ENCODE measurements around the gene HSF2BP.
"Not testable (repeated sequence)": the region's sequence is repeated elsewhere in the genome, so short reads cannot be mapped to it uniquely, and the experiment has no call there.

The HSF2BP gene

DNA sequence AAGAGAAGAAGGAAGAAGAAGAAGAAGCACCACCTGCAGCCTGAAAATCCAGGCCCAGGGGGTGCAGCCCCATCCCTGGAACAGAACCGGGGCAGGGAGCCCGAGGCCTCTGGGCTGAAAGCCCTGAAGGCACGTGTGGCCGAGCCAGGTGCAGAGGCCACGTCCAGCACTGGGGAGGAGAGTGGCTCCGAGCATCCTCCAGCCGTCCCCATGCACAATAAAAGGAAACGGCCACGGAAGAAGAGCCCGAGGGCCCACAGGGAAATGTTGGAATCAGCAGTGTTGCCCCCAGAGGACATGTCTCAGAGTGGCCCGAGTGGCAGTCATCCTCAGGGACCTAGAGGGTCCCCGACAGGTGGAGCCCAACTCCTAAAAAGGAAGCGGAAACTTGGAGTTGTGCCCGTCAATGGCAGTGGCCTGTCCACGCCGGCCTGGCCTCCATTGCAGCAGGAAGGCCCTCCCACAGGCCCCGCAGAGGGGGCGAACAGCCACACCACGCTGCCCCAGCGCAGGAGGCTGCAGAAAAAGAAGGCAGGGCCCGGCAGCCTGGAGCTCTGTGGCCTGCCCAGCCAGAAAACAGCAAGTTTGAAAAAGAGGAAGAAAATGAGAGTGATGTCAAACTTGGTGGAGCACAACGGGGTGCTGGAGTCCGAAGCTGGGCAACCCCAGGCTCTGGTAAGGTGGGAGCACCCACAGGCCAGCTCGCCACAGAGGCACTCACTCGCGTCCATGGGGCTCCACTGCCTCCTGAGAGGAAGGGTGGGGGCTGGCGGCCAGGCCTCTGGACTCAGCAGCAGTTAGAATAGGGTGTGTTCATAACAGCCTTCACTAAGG is 28.5 kb upstream of the HSF2BP start:
- no peak for DNase-seq

DNA sequence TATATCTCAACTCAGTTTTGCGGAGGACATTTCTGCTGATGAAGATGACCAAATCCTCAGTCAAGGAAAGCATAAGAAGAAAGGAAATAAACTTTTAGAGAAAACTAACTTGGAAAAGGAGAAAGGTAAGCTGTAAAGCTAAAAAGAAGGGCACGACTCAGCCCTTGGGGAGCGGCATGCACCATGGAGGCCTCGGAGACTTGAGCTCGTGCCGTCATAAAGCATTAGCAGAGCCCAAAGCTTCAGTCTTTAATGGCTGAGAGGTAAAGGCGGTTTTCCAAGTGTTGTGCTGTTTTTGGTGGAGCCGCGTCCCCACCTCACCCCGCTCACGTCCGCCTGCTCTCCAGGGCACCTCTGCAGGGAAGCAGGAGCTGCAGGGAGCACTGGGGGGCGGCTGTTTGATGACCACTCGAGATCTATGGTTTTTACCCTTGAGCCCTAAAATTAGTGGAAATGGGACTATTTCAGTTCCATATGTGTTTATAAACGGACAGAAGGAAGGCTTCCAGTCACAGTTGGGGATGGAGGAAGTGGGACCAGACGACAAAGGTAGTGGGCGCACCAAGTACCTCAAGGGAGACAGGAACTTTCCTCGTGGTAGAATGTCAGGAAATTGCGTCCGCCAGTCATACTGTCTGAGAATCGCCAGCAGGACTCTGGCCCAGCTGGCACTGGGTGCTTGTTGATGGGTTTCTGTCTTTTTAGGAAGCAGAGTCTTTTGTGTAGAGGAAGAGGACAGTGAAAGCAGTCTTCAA is 27.7 kb upstream of the HSF2BP start:
- no peak for DNase-seq

DNA sequence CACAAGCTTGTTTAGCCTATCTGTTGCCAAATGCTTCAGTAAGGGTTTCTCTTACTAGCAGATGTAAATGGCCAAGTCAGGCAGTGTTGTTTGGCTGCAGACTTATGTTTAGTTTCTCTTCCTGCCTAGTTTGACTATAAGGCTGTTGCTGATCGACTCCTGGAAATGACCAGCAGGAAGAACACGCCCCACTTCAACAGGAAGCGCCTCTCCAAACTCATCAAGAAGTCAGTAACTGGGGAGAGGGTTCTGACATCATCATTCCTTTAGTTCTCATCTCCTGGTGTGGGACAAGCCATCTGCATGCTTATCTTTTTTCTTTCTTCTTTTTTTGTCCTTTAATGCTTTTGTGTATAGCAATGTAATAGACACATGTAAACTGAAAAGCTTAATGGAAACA is 25.1 kb upstream of the HSF2BP start:
- DNase-seq: no peak

DNA sequence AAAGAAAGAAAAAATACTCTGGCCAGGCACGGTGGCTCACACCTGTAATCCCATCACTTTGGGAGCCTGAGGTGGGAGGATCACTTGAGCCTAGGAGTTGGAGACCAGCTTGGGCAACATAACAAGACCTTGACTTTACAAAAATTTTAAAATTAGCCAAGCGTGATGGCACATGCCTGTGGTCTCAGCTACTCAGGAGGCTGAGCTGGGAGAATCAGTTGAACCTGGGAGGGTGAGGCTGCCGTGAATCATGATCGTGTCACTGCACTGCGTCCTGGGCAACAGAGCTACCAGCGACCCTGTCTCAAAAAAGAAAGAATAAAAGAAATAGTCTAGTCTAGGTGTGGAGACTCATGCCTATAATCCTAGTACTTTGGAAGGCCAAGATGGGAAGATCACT is 22.4 kb upstream of the HSF2BP start:
- no peak for DNase-seq

DNA sequence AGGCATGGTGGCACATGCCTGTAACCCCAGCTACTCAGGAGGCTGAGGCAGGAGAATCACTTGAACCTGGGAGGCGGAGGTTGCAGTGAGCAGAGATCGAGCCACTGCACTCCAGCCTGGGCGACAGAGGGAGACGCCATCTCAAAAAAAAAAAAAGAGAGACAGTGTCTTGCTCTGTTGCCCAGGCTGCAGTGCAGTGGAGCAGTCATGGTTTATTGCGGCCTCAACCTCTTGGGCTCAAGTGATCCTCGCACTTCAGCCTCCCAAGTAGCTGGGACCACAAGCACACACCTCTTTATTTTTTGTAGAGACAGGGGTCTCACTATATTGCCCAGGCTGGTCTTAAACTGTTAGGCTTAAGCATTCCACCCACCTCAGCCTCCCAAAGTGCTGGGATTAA is 21.1 kb upstream of the HSF2BP start:
- not testable (repeated sequence) for DNase-seq

DNA sequence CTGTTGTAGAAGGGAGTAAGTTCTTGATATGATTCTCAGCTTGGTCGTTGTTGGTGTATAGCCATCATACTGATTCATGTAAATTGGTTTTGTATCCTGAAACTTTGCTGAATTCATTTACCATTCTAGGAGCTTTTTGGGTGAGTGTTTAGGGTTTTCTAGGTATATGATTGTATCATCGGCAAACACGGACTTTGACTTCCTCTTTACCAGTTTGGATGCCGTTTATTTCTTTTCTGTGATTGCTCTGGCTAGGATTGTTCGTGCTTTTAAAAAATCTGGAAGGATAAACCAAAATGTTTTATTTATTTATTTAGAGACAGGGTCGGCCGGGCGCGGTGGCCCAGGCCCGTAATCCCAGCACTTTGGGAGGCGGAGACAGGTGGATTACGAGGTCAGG is 20.7 kb upstream of the HSF2BP start:
- no peak for DNase-seq

DNA sequence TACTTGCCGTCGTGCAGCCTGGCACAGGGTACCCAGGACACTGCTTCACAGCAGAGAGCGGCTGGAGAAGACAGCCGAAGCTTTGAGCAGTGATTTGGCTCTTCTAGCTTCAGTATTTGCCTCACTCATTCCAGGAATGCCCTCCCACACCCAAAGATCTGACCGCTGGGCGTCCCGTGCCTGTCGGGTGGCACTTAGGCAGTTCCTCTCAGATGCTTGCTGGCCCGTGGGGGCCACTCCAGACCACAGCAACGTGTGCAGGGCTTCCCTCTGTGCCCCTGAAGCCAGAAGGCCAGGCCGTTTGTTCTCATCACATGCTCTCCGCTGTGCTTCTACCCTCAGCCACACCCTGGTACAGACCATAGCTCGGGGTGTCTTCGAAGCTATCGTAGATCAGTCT is 17.1 kb upstream of the HSF2BP start:
- no peak for DNase-seq

DNA sequence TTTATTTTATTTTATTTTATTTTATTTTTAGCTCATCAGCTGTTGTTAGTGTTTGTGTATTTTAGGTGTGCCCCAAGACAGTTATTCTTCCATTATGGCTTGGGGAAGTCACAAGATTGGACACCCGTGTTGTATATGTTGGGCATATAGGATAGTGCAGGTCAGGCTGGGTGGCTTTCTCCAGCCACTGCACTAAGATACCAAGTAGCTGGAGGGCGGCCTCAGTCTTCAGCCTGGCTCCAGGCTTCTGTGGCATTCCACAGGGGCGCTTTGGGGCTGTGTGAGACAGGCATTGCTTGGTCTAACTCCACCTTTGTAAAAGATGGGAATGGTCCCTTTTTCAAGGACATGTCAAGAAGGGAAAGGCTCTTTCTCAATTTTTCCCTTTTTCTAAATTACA is 16.6 kb upstream of the HSF2BP start:
- DNase-seq: no peak

DNA sequence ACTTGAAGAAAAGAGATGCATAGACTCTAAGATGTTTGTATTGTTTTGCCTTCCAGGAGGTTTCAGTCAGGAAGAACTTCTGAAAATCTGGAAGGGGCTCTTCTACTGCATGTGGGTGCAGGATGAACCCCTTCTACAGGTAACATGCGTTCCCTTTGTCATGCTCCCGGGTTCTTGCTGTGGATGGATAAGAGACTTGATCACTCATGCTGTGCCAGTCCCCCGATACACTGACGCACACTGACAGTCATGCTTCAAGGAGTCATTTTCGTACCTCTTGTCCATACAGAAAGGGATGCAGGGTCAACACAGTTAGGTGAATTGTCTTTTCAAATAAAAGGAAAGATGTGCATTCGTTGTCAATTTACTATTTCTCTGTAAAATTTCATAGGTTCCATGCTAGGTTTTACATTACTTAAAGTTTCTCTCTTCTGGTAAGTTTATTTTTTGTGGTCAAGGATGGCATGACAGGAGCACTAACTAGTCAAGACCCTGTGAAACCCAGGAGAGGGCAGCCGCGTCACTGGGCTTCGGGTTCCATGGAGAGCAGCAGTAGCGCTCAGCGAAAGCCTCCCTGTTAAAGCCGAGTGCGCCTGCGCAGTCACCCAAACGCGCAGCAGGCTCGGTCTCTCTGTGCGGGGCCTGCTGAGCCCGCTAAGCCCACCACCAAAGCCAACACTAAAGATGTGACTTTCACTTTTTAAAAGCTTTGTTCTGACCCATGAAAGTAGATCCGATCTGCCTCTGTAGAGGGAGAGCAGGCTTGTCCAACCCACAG is 10.7 kb upstream of the HSF2BP start:
- DNase-seq: no peak

DNA sequence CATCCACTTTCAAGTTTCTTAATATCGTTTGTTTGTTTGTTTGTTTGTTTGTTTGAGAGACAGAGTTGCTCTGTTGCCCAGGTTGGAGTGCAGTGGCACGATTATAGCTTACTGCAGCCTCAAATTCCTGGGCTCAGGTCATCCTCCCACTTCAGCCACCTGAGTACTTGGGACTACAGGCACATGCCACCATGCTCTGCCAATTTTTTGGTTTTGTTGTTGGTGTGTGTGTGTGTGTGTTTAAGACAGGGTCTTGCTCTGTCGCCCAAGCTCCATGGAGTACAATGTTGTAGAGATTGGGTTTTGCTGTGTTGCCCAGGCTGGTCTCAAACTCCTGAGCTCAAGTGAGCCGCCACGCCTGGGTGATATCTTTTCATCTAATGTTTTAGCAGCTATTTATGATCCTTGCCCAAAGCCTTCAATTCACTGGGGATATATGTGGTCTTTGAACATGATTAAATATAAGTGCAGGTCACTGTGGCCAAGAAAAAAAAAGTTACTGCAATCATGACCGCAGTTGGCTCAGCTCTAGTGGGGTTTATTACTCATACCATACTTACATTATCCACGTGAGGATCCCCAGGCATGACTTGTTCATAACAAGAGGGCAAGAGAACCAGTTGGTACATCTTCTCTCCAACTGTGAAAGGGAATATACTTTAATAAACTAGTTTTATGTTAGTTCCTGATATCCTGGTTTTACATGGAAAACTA is 8.1 kb upstream of the HSF2BP start:
- DNase-seq: no peak

DNA sequence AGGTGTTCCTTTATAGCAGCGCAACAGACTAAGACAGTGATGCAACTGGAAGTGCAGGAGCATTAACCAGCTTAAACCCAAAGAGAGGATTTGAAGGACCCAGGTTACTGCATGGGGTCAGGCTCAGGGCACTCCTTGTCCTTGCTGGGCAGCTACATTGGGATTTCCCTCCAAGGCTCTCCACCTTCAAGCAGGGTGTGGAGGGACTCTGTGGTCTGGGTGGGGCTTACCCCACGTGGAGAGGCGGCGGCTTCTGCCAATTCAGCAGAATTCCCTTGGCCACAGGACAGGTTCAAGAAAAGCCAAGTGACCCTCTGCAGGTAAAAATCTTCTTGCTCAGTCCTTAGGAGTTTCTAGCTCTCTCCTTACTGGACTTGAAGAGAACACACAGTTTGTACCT is 6.6 kb upstream of the HSF2BP start:
- DNase-seq: no peak

DNA sequence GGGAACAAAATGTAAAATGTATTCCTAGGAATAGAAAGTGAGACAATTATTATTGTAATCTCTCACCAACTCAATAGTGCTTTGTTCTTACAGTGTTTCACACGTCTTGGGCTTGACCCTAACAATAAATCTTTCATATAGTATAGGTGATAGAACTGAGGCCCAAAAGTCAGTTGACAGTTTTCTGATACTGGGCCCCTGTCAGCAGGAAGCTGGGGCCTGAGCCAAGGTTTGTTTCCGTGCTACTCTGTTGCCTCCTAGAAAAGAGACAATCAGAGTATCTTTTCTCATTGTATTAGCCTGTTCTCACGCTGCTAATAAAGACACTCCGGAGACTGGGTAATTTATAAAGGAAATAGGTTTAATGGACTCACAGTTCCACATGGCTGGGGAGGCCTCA is 5.1 kb upstream of the HSF2BP start:
- DNase-seq: no peak

DNA sequence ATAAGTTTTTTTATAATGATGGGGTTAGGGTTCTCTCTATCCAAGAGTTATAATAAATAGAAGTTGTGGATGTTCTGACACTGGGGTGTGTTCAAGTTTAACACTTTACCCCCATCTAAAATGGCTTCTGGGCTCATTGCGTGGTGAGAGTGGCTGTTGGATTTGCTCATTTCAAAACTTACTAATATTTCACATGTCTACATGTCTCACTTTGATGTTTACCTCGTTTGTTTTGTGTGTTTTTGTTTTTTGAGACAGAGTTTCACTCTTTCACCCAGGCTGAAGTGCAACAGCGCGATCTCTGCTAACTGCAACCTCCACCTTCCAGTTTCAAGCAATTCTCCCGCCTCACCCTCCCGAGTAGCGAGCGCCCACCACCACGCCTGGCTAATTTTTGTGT is 3.7 kb upstream of the HSF2BP start:
- DNase-seq: no peak

DNA sequence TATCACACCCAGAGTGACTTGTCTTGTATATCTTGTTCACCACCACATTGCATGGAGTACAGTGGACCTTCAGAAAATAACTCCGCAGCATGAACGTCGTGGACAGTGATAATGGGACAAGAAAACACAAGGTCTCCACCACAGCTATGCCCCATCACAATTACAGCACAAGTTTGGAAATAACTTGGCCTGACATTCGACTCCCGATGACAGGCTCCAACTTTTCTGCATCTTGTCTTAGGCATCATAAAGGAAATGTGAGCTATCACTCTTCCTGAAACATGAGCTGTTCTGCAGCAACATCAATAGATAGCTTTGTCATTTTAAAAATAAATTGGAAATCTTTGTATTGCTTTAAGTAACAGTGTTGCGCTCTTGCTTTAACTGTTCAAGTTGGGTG is 3.0 kb upstream of the HSF2BP start:
- no peak for DNase-seq

DNA sequence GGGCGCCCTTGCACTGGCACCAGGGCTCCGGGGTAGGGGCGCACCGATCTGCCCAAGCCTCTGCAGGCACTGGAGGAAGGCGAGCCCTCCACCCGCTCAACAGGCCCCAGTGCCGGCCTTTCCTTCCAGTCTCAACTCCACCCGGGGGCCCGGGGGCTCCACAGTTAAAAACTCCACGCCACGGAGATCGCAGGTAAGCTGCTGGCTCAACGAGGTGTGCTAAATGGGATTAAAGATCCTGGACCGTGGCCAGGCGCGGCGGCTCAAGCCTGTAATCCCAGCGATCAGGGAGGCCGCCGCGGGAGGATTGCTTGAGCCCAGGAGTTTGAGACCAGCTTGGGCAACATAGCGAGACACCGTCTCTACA is 536 bp downstream of the HSF2BP start:
- no peak for DNase-seq

DNA sequence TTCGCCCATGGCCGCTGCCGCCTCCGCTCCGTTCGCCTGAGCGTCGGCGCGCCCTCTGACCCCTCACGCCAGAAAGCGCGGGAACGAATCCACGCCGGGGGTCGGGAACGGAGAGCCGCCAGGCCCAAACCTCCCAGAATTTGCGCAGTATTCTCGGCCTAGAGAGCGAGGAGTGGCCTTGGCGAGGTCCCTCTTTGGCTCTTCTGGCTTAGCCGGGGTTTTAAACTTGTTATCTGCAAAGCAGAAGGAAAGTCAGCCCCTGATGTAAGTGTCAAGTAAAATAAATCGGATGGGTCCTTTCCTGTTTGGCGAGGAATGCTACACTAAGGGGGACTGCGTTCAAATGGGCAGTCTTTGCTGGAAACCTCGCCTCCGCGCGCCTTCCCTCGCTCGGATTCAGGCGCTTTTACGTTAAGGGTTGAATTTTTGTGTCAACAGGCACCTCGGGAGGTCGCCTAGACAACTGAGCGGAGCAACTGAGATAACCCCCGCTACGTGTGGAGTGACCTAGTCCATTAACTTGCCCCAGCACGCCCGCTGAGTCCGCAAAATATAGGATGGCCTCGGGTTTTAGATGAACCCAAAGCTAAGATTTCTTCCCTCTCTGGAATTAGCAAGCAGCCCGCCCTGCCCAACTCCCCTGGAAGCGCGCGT is 1.1 kb downstream of the HSF2BP start:
- DNase-seq: no peak

DNA sequence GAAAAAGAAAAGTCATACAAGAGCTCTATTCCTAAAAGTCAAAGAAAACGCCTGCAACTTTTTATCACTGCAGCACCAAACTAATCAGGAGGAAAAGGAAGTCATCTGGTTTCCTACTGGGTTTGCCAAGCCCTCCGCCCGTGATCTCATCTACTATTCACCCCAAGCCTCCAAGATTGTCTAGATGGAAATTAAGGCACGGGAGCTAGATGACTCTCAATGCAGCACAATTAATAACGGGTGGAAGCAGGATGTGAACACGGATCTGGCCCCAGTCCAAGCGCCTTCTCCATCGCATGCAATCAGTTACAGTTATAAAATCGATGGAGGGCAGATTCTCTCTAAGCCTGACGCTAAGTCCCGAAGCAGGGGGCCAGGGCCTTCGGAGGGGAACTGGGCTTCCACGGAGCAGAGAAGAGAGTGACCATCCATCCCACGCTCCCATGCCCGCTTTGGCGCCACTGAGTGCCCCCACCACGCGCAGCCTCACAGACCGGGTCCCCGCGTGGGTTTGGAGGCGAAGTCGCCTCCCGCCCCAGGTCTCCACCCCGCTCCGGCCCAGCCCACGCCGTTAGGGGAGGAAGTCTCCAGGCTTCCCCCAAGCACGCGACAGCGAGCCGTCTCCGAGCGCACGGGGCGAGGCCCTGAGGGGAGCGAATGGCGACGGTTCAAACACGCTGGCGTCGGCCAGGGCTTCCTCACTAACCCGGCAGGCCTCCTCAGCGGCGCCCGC is 1.8 kb downstream of the HSF2BP start:
- no peak for DNase-seq

DNA sequence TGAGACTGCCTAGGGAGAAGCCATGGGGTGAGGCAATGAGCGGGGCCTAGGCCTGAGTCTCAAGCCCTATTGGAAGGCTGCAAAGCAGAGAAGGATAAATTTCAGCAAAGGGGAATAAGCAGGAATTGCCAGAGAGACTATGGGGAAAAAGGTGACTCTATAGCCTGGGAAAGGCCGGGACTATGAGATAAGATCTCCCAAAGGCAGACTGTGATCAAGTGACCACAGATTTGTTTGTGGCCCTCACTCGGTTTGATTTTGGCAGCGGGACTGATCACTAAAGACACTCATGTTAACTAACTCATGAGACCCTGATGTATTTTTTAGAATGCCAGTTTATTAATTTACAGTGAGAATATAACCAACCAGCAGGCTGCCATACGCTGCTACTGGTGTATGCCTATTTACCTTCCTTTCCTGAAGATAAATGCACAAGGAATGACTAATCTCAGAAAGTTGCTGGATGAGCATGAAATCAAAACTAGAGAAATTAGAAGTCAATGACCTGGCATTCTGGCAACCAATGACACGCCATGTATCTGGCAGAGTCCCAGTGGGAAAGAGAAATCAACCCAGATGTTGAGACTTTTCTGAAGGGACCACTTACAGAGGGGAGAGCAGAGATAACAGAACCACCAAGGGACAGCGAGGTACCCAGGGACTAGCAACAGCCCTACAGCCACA is 4.3 kb downstream of the HSF2BP start:
- DNase-seq: no peak

DNA sequence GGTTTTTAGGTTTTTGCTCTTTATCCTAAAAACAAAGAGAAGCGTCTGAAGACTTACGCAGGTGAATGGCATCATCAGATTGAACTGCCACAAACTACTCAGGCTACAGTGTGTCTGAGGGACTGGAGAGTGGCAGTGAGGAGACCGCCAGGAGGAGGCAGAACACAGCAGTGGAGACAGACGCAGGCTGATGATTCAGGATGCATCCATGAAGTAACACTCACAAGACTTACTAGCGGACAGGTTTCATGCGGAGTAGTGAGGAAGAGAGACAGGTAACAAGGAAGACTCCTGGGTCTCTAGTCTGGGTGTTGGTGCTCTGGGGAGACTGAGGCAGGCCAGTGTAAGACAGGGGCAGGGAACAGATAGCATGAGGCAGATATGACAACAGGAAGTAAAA is 5.7 kb downstream of the HSF2BP start:
- no peak for DNase-seq

DNA sequence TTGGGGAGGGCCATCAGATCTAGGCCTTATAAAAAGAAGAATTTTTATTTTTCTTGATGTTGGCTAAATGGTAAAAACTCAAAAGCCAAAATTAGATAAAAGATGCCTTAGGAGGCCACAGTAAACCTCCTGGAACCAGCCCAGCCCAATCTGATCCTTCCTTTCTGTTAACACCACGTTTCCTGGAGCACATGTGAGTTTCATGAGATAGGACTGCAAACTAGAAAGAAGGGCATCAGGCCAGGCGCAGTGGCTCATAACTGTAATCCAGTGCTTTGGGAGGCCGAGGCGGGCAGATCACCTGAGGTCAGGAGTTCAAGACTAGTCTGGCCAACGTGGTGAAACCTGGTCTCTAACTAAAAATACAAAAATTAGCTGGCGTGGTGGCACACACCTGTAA is 6.7 kb downstream of the HSF2BP start:
- no peak for DNase-seq

DNA sequence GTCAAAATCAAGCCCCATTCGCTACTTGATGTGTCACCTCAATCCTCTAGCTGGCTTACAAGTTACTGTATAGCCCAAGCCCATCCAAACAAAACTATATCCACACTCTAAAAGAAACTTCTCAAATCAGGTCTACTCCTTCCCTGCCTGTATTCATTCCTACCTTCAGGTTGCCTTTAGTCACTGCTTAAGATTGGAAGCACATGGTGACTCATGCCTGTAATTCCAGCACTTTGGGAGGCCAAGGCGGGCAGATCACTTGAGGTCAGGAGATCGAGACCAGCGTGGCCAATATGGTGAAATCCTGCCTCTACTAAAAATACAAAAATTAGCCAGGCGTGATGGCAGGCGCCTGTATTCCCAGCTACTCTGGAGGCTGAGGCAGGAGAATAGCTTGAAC is 7.4 kb downstream of the HSF2BP start:
- DNase-seq: not testable (repeated sequence)
